ENCODE measurements around the gene KLF5. TPM values are rescaled to one million over a fixed set of nuclear protein-coding genes. Genes with fewer than 3 reads are reported as not detected.

The KLF5 gene
- 0.72 and 5.8 TPM in 2 replicates for total RNA-seq

DNA sequence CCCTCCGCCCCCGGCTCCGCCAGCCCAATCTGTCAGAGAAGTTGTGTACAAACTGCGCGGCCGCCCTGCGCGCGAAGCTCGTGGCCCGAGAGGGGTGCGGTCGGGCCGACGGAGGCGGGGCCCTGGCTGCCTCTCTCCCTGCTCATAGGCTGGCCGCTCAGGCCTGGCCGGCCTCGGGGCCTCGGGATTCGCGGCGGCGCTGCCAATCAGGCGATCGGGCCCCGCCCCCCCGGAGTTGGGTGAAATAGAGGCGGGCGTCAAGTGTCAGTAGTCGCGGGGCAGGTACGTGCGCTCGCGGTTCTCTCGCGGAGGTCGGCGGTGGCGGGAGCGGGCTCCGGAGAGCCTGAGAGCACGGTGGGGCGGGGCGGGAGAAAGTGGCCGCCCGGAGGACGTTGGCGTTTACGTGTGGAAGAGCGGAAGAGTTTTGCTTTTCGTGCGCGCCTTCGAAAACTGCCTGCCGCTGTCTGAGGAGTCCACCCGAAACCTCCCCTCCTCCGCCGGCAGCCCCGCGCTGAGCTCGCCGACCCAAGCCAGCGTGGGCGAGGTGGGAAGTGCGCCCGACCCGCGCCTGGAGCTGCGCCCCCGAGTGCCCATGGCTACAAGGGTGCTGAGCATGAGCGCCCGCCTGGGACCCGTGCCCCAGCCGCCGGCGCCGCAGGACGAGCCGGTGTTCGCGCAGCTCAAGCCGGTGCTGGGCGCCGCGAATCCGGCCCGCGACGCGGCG, at the start of gene KLF5:
TSS of gene KLF5 (plus strand) at position 270 of the 724 bp plus-strand sequence. CDS start at position 593, 323 bp downstream.

